ENCODE data around the gene CLTCL1. TPM values are rescaled to one million over a fixed set of nuclear protein-coding genes. Genes with fewer than 3 reads are reported as not detected.

The CLTCL1 gene
- total and polyA plus RNA-seq, 4 experiments from 2014 or later, result 0.80 to 1.7 TPM; not detected in 2

- ChIA-PET POLR2A (ENCODE audit: partially characterized antibody) (no interaction called here), CTCF (ENCODE audit: partially characterized antibody) (no interaction called here)
- Histone ChIP-seq H3K4me1 (ENCODE audit: insufficient read depth, low read length) (no peaks in the 10 kb centered on the region), H3K27ac (ENCODE audit: low read depth, low read length) (no peak overlapping the region), H3K27me3 (ENCODE audit: insufficient read depth, low read length) (no peaks in the 10 kb centered on the region), H3K9me3 (ENCODE audit: control insufficient read depth in 1 of 2, low read length in 2 of 2) (no peaks in the 10 kb centered on the region), H3K36me3 (ENCODE audit: insufficient read depth, low read length) (no peaks in the 10 kb centered on the region), H3K4me3 (ENCODE audit: low read length in 2 of 2) (no peak overlapping the region)
- H3K9me3 Mint-ChIP-seq, result no peaks in the 10 kb centered on the region
- no peak for DNase-seq
- no peaks in the 10 kb centered on the region for H3K4me1 Mint-ChIP-seq
- H3K36me3 Mint-ChIP-seq, result no peaks in the 10 kb centered on the region
- peaks cover 0 to 3% of the 10 kb centered on the region in 2 donors for H3K27me3 Mint-ChIP-seq
- no peak overlapping the region for H3K4me3 Mint-ChIP-seq
- intact Hi-C loops (cut with micrococcal nuclease), result no loop called here
- no peak overlapping the region for H3K27ac Mint-ChIP-seq
Measured at GRCh38 chr22:19228179-19228578, 63.3 kb downstream of the CLTCL1 start.

- H3K36me3 ChIP-seq (ENCODE audit: insufficient read depth, low read length), result no peaks in the 10 kb centered on the region
- no peaks in the 10 kb centered on the region for H3K9me3 Mint-ChIP-seq
- POLR2A ChIA-PET (ENCODE audit: partially characterized antibody), result no interaction called here
Measured at GRCh38 chr22:19226428-19226827, 65.1 kb downstream of the CLTCL1 start.

GRCh38 chr22:19225560-19225959, 66.0 kb downstream of the CLTCL1 start:
- H3K4me3 ChIP-seq (ENCODE audit: low read length in 2 of 2), result no peak overlapping the region
- POLR2A ChIA-PET (ENCODE audit: partially characterized antibody), result no interaction called here
- no peak for DNase-seq
- H3K4me1 ChIP-seq (ENCODE audit: insufficient read depth, low read length), result no peaks in the 10 kb centered on the region
- Mint-ChIP-seq H3K27ac (no peak overlapping the region), H3K36me3 (no peaks in the 10 kb centered on the region), H3K4me3 (no peak overlapping the region), H3K27me3 (no peaks in the 10 kb centered on the region), H3K9me3 (no peaks in the 10 kb centered on the region), H3K4me1 (no peaks in the 10 kb centered on the region)
- H3K27ac ChIP-seq (ENCODE audit: low read depth, low read length), result no peak overlapping the region
- no peaks in the 10 kb centered on the region for H3K9me3 ChIP-seq (ENCODE audit: control insufficient read depth in 1 of 2, low read length in 2 of 2)
- intact Hi-C loops (cut with micrococcal nuclease), result no loop called here
- CTCF ChIA-PET (ENCODE audit: partially characterized antibody), result no interaction called here
- H3K36me3 ChIP-seq (ENCODE audit: insufficient read depth, low read length), result no peaks in the 10 kb centered on the region
- no peaks in the 10 kb centered on the region for H3K27me3 ChIP-seq (ENCODE audit: insufficient read depth, low read length)

More at GRCh38 chr22:19226428-19226827, 65.1 kb downstream of the CLTCL1 start:
- H3K27me3 ChIP-seq (ENCODE audit: insufficient read depth, low read length), result no peaks in the 10 kb centered on the region
- Mint-ChIP-seq H3K27me3 (no peaks in the 10 kb centered on the region), H3K36me3 (no peaks in the 10 kb centered on the region), H3K4me1 (no peaks in the 10 kb centered on the region), H3K4me3 (no peak overlapping the region), H3K27ac (no peak overlapping the region)
- no peak for DNase-seq
- H3K27ac ChIP-seq (ENCODE audit: low read depth, low read length), result no peak overlapping the region
- no peak overlapping the region for H3K4me3 ChIP-seq (ENCODE audit: low read length in 2 of 2)
- no peaks in the 10 kb centered on the region for H3K9me3 ChIP-seq (ENCODE audit: control insufficient read depth in 1 of 2, low read length in 2 of 2)
- CTCF ChIA-PET (ENCODE audit: partially characterized antibody), result no interaction called here
- intact Hi-C loops (cut with micrococcal nuclease), result no loop called here
- no peaks in the 10 kb centered on the region for H3K4me1 ChIP-seq (ENCODE audit: insufficient read depth, low read length)

GRCh38 chr22:19224985-19225384, 66.5 kb downstream of the CLTCL1 start:
- Histone ChIP-seq H3K36me3 (ENCODE audit: insufficient read depth, low read length) (no peaks in the 10 kb centered on the region), H3K27me3 (ENCODE audit: insufficient read depth, low read length) (no peaks in the 10 kb centered on the region), H3K4me3 (ENCODE audit: low read length in 2 of 2) (no peak overlapping the region), H3K4me1 (ENCODE audit: insufficient read depth, low read length) (no peaks in the 10 kb centered on the region), H3K9me3 (ENCODE audit: control insufficient read depth in 1 of 2, low read length in 2 of 2) (no peaks in the 10 kb centered on the region), H3K27ac (ENCODE audit: low read depth, low read length) (no peak overlapping the region)
- H3K27ac Mint-ChIP-seq, result no peak overlapping the region
- H3K9me3 Mint-ChIP-seq, result no peaks in the 10 kb centered on the region
- no peak overlapping the region for H3K4me3 Mint-ChIP-seq
- H3K4me1 Mint-ChIP-seq, result no peaks in the 10 kb centered on the region
- POLR2A ChIA-PET (ENCODE audit: partially characterized antibody), result no interaction called here
- CTCF ChIA-PET (ENCODE audit: partially characterized antibody), result no interaction called here
- no peaks in the 10 kb centered on the region for H3K36me3 Mint-ChIP-seq
- no peak for DNase-seq
- no peaks in the 10 kb centered on the region for H3K27me3 Mint-ChIP-seq
- intact Hi-C loops (cut with micrococcal nuclease), result no loop called here

GRCh38 chr22:19224557-19224956, 67.0 kb downstream of the CLTCL1 start:
- Mint-ChIP-seq H3K27ac (no peak overlapping the region), H3K36me3 (no peaks in the 10 kb centered on the region), H3K27me3 (no peaks in the 10 kb centered on the region), H3K4me3 (no peak overlapping the region), H3K9me3 (no peaks in the 10 kb centered on the region), H3K4me1 (no peaks in the 10 kb centered on the region)
- Histone ChIP-seq H3K4me3 (ENCODE audit: low read length in 2 of 2) (no peak overlapping the region), H3K27me3 (ENCODE audit: insufficient read depth, low read length) (no peaks in the 10 kb centered on the region), H3K4me1 (ENCODE audit: insufficient read depth, low read length) (no peaks in the 10 kb centered on the region), H3K36me3 (ENCODE audit: insufficient read depth, low read length) (no peaks in the 10 kb centered on the region), H3K9me3 (ENCODE audit: control insufficient read depth in 1 of 2, low read length in 2 of 2) (no peaks in the 10 kb centered on the region), H3K27ac (ENCODE audit: low read depth, low read length) (no peak overlapping the region)
- ChIA-PET CTCF (ENCODE audit: partially characterized antibody) (no interaction called here), POLR2A (ENCODE audit: partially characterized antibody) (no interaction called here)
- intact Hi-C loops (cut with micrococcal nuclease), result no loop called here
- no peak for DNase-seq

- H3K4me3 ChIP-seq (ENCODE audit: low read length in 2 of 2), result no peak overlapping the region
- DNase-seq, result no peak
- H3K27ac ChIP-seq (ENCODE audit: low read depth, low read length), result no peak overlapping the region
- Mint-ChIP-seq H3K4me3 (no peak overlapping the region), H3K27ac (no peak overlapping the region), H3K9me3 (no peaks in the 10 kb centered on the region), H3K4me1 (no peaks in the 10 kb centered on the region), H3K36me3 (no peaks in the 10 kb centered on the region), H3K27me3 (no peaks in the 10 kb centered on the region)
- ChIA-PET CTCF (ENCODE audit: partially characterized antibody) (no interaction called here), POLR2A (ENCODE audit: partially characterized antibody) (no interaction called here)
- intact Hi-C loops (cut with micrococcal nuclease), result no loop called here
- H3K27me3 ChIP-seq (ENCODE audit: insufficient read depth, low read length), result no peaks in the 10 kb centered on the region
- H3K36me3 ChIP-seq (ENCODE audit: insufficient read depth, low read length), result no peaks in the 10 kb centered on the region
- H3K4me1 ChIP-seq (ENCODE audit: insufficient read depth, low read length), result no peaks in the 10 kb centered on the region
- no peaks in the 10 kb centered on the region for H3K9me3 ChIP-seq (ENCODE audit: control insufficient read depth in 1 of 2, low read length in 2 of 2)
Measured at GRCh38 chr22:19223617-19224016, 67.9 kb downstream of the CLTCL1 start.

GRCh38 chr22:19223110-19223509, 68.4 kb downstream of the CLTCL1 start:
- Mint-ChIP-seq H3K4me3 (no peak overlapping the region), H3K36me3 (no peaks in the 10 kb centered on the region), H3K27ac (no peak overlapping the region), H3K4me1 (no peaks in the 10 kb centered on the region), H3K9me3 (no peaks in the 10 kb centered on the region), H3K27me3 (no peaks in the 10 kb centered on the region)
- Histone ChIP-seq H3K27ac (ENCODE audit: low read depth, low read length) (no peak overlapping the region), H3K27me3 (ENCODE audit: insufficient read depth, low read length) (no peaks in the 10 kb centered on the region), H3K36me3 (ENCODE audit: insufficient read depth, low read length) (no peaks in the 10 kb centered on the region), H3K4me3 (ENCODE audit: low read length in 2 of 2) (no peak overlapping the region), H3K9me3 (ENCODE audit: control insufficient read depth in 1 of 2, low read length in 2 of 2) (no peaks in the 10 kb centered on the region), H3K4me1 (ENCODE audit: insufficient read depth, low read length) (peaks cover 5% of the 10 kb centered on the region)
- POLR2A ChIA-PET (ENCODE audit: partially characterized antibody), result no interaction called here
- intact Hi-C loops (cut with micrococcal nuclease), result no loop called here
- no peak for DNase-seq
- CTCF ChIA-PET (ENCODE audit: partially characterized antibody), result interaction anchor here (1.7 kb wide), 1 partner anchor 407 kb away, joined by 6 read pairs; no protein-coding TSS in a partner anchor
